GM20431 (cell line): Measurements from ENCODE around the gene ACTL10.

Source experiments
- in situ Hi-C: fragments of 300-500 bp; cut with MseI, MboI; formaldehyde crosslinking; loops from one replicate; pipeline ENCODE4 v1.15.0; 2020; ENCODE audit warnings: low sequenced_read_pairs; ENCODE audit not compliant: unreplicated experiment

ACTL10 gene

DNA sequence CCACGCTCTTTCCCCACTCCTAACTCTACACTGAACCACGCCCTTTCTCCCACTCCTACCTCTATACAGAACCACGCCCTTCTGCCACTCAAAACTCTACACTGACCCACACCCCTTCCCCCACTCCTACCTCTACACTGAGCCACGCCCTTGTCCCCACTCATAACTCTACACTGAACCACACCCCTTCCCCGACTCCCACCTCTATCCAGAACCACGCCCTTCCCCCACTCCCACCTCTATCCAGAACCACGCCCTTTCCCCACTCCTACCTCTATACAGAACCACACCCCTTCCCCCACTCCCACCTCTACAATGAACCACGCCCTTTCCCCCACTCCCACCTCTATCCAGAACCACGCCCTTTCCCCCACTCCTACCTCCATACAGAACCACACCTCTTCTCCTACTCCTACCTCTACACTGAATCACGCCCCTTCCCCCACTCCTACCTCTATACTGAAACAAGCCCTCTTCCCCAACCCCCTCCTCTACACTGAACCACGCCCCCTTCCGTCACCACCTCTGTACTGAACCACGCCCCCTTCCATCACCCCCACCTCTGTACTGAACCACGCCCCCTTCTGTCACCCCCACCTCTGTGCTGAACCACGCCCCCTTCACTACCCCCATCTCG lies 43.3 kb downstream of the ACTL10 start:
- in situ Hi-C loops: no loop called here

- in situ Hi-C loops: no loop called here
These were observed 44.1 kb downstream of the ACTL10 start for GRCh38 chr20:33710681-33711445.

- in situ Hi-C loops: no loop called here
These were observed 44.6 kb downstream of the ACTL10 start for GRCh38 chr20:33711446-33711738.

- in situ Hi-C loops: no loop called here
These were observed 47.2 kb downstream of the ACTL10 start for GRCh38 chr20:33713865-33714367.

DNA sequence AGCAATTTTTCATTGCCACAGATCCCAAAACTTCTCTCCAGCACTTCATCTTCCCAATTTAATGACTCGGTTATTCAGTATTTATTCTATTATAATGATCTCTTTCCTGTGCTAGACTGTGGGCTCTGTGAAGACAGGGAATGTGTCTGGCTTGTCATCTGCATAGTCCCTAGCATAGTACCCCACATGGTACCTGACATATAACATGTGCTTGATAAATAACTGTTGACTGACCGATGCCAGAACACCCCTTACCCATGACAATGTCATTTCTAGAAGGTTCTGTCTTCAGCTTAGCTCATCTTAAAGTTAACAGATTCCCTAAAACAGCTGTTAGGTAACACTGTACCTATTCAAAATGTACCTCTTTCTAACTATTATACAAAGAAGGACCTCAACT lies 49.8 kb downstream of the ACTL10 start:
- in situ Hi-C loops: no loop called here
